Panc1 (cell line): ENCODE data around the gene TRMT10A. TPM values are rescaled to one million over a fixed set of nuclear protein-coding genes. Genes with fewer than 3 reads are reported as not detected.
"Not testable (repeated sequence)": the region's sequence is repeated elsewhere in the genome, so short reads cannot be mapped to it uniquely, and the experiment has no call there.

Experiments used
- ATAC-seq: fragments of 200-7000 bp; cut with Tn5 transposase; 2 replicates; pipeline ENCODE4 v1.9.1; 2020; ENCODE audit warnings: mild to moderate bottlenecking, moderate library complexity
- BruUV-seq: library from RNA; stranded (reverse); fragments of 400-500 nt; replicated peaks from 2 replicates; lab custom pipeline; 2021; lab: Mats Ljungman, UMichigan
- CTCF ChIA-PET: fragments of 300-600 bp; sonication (Branson Sonifier 250); formaldehyde crosslinking; loops from one replicate; lab custom pipeline; 2022; ENCODE audit warnings: antibody characterized with exemption; lab: Charles Lee
- POLR2A ChIA-PET: fragments of 300-600 bp; sonication (Branson Sonifier 250); formaldehyde crosslinking; loops from one replicate; lab custom pipeline; 2022; ENCODE audit warnings: antibody characterized with exemption; lab: Charles Lee
- DNase-seq: peaks from one replicate; pipeline ENCODE4 v3.0.0-alpha.2; 2010; ENCODE audit warnings: low read depth, low spot score
- H3K27ac ChIP-seq: 2 replicates; pipeline ENCODE4 v1.5.1; 2011; ENCODE audit warnings: mild to moderate bottlenecking, low read length, inconsistent platforms
- H3K27me3 ChIP-seq: fragments of 200-500 bp; sonication (Bioruptor generic); 2 replicates; pipeline ENCODE4 v1.6.0; 2014; ENCODE audit warnings: low read length, inconsistent platforms; ENCODE audit not compliant: control insufficient read depth, insufficient read depth
- H3K36me3 ChIP-seq: fragments of 200-500 bp; sonication (Bioruptor generic); 2 replicates; pipeline ENCODE4 v1.5.1; 2014; ENCODE audit warnings: inconsistent platforms, mild to moderate bottlenecking, low read length, moderate library complexity; ENCODE audit not compliant: control insufficient read depth, insufficient read depth
- H3K4me1 ChIP-seq: 2 replicates; pipeline ENCODE4 v1.5.1; 2011; ENCODE audit warnings: inconsistent platforms, mild to moderate bottlenecking, low read length, moderate library complexity; ENCODE audit not compliant: control insufficient read depth, insufficient read depth
- H3K4me3 ChIP-seq, 2 experiments: 2 replicates each; pipeline ENCODE4 v1.5.1; 2011 to 2012; ENCODE audit warnings: low read depth in 2 of 2, low read length in 2 of 2, mild to moderate bottlenecking in 2 of 2, inconsistent platforms in 1 of 2, moderate library complexity in 1 of 2
- H3K9me3 ChIP-seq: fragments of 200-500 bp; sonication (Bioruptor generic); 2 replicates; pipeline ENCODE4 v1.5.1; 2014; ENCODE audit warnings: low read depth, mild to moderate bottlenecking, inconsistent platforms, low read length, moderate library complexity; ENCODE audit not compliant: control insufficient read depth, insufficient read depth
- POLR2AphosphoS5 ChIP-seq: IDR thresholded peaks from 2 replicates; pipeline ENCODE4 v1.6.1; 2012; ENCODE audit warnings: mild to moderate bottlenecking, low read depth, low read length, moderate library complexity
- SIN3A ChIP-seq: IDR thresholded peaks from 2 replicates; pipeline ENCODE4 v1.6.1; 2012; ENCODE audit warnings: low read depth, mild to moderate bottlenecking, low read length, moderate library complexity, borderline replicate concordance; ENCODE audit not compliant: insufficient read depth
- TCF7L2 ChIP-seq: IDR thresholded peaks from 2 replicates; pipeline ENCODE4 v1.6.1; 2011; ENCODE audit warnings: mild to moderate bottlenecking, low read depth, low read length, inconsistent platforms
- in situ Hi-C: cut with HindIII; loops from 2 replicates; pipeline ENCODE4 v1.10.0; 2016; ENCODE audit warnings: low sequenced_read_pairs, low pct_unique_long_range_greater_than_20kb
- intact Hi-C: fragments of 100-400 bp; cut with micrococcal nuclease; formaldehyde crosslinking; loops from one replicate; pipeline ENCODE4 v1.10.0; 2022; ENCODE audit not compliant: unreplicated experiment
- total RNA-seq: library from RNA; stranded (reverse); gene quantifications from one replicate; pipeline ENCODE4 v1.2.1, GENCODE V29; 2021; ENCODE audit not compliant: unreplicated experiment
- TF ChIP-seq, protein P1 (sequence below), 2 experiments: IDR thresholded peaks; 2 replicates each; pipeline ENCODE4 v1.6.1; 2011 to 2012; ENCODE audit warnings: low read depth in 2 of 2, control low read depth in 1 of 2, low read length in 1 of 2, mild to moderate bottlenecking in 1 of 2, moderate library complexity in 1 of 2; ENCODE audit not compliant: insufficient read depth in 1 of 2
- TF ChIP-seq, protein P2 (sequence below): fragments of 450-650 bp; IDR thresholded peaks from 2 replicates; pipeline ENCODE4 v1.5.1; 2017; ENCODE audit warnings: mild to moderate bottlenecking

TRMT10A gene
- total RNA-seq, 1 experiment from 2014 or later: 1.4 TPM

DNA sequence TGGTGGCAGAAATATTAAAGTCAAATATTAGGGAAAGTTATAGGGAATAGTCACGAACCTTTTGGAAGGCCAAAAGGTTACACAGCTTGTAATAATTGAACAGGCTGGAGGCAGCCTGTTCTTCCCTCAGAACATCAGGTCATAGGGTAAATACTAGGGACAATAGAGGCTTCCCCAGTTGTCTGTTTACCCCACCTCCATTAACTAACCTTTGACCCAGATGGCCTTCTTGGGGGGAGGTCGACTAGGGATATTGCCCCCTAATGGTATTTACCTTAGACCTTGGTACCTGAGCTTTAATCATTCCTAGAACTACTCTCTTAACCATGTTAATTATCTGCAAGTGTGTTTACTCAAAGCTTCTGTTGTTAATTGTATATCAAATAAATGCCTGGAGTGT is 27.0 kb downstream of the TRMT10A start:
- H3K27ac ChIP-seq: no peak overlapping the region
- intact Hi-C loops (no loop called here), in situ Hi-C loops (no loop called here)
- H3K27me3 ChIP-seq: no peaks in the 10 kb centered on the region
- no peaks in the 10 kb centered on the region for H3K4me1 ChIP-seq
- ChIA-PET CTCF (no interaction called here), POLR2A (no interaction called here)
- BruUV-seq: no TSS peak
- ATAC-seq: no peak
- H3K4me3 ChIP-seq: no peak overlapping the region
- H3K36me3 ChIP-seq: no peaks in the 10 kb centered on the region
- no peaks in the 10 kb centered on the region for H3K9me3 ChIP-seq
- TF ChIP-seq, protein P1, sequence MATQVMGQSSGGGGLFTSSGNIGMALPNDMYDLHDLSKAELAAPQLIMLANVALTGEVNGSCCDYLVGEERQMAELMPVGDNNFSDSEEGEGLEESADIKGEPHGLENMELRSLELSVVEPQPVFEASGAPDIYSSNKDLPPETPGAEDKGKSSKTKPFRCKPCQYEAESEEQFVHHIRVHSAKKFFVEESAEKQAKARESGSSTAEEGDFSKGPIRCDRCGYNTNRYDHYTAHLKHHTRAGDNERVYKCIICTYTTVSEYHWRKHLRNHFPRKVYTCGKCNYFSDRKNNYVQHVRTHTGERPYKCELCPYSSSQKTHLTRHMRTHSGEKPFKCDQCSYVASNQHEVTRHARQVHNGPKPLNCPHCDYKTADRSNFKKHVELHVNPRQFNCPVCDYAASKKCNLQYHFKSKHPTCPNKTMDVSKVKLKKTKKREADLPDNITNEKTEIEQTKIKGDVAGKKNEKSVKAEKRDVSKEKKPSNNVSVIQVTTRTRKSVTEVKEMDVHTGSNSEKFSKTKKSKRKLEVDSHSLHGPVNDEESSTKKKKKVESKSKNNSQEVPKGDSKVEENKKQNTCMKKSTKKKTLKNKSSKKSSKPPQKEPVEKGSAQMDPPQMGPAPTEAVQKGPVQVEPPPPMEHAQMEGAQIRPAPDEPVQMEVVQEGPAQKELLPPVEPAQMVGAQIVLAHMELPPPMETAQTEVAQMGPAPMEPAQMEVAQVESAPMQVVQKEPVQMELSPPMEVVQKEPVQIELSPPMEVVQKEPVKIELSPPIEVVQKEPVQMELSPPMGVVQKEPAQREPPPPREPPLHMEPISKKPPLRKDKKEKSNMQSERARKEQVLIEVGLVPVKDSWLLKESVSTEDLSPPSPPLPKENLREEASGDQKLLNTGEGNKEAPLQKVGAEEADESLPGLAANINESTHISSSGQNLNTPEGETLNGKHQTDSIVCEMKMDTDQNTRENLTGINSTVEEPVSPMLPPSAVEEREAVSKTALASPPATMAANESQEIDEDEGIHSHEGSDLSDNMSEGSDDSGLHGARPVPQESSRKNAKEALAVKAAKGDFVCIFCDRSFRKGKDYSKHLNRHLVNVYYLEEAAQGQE (IDR thresholded peaks at IDR 0.05; ENCODE audit: insufficient read depth in 1 of 2, low read depth in 2 of 2, low read length in 1 of 2): no peak
- TF ChIP-seq TCF7L2 (no peak), SIN3A (no peak), POLR2AphosphoS5 (no peak)
- TF ChIP-seq, protein P2, sequence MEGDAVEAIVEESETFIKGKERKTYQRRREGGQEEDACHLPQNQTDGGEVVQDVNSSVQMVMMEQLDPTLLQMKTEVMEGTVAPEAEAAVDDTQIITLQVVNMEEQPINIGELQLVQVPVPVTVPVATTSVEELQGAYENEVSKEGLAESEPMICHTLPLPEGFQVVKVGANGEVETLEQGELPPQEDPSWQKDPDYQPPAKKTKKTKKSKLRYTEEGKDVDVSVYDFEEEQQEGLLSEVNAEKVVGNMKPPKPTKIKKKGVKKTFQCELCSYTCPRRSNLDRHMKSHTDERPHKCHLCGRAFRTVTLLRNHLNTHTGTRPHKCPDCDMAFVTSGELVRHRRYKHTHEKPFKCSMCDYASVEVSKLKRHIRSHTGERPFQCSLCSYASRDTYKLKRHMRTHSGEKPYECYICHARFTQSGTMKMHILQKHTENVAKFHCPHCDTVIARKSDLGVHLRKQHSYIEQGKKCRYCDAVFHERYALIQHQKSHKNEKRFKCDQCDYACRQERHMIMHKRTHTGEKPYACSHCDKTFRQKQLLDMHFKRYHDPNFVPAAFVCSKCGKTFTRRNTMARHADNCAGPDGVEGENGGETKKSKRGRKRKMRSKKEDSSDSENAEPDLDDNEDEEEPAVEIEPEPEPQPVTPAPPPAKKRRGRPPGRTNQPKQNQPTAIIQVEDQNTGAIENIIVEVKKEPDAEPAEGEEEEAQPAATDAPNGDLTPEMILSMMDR: no peak
- DNase-seq: no peak

DNA sequence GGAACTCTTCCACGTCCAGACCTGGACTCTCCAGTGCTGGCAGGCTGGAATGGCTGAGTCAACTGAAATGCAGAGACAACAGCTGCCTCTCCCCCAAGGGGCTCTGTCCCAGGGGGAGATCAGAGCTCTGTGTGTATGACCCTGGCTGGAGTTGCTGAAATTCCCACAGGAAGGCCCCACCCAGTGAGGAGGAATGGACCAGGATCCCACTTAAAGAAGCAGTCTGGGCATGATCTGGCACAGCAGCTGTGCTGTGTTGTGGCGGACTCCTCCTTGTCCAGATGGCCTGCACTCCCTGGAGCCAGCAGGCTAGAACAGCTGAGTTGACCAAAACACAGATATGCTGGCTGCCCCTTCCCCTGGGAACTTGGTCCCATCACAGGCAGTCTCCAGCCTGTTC is 27.6 kb downstream of the TRMT10A start:
- intact Hi-C loops: no loop called here

DNA sequence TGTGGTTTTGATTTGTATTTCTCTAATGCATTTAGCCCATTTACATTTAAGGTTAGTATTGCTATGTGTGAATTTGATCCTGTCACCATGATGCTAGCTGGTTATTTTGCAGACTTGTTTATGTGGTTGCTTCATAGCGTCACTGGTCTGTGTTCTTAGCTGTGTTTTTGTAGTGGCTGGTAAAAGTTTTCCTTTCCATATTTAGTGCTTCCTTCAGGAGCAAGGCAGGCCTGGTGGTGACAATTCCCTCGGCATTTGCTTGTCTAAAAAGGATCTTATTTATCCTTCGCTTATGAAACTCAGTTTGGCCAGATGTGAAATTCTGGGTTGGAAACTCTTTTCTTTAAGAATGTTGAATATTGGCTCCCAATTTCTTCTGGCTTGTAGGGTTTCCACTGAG is 29.1 kb downstream of the TRMT10A start:
- DNase-seq, CTCF ChIA-PET, H3K27ac ChIP-seq, ATAC-seq, H3K36me3 ChIP-seq, H3K27me3 ChIP-seq, in situ Hi-C loops, H3K4me1 ChIP-seq, BruUV-seq, H3K4me3 ChIP-seq, POLR2A ChIA-PET, intact Hi-C loops, H3K9me3 ChIP-seq: not testable (repeated sequence)

More for the DNA sequence above, 27.6 kb downstream of the TRMT10A start:
- no TSS peak for BruUV-seq
- ChIA-PET CTCF (no interaction called here), POLR2A (no interaction called here)
- H3K36me3 ChIP-seq: no peaks in the 10 kb centered on the region
- no peaks in the 10 kb centered on the region for H3K4me1 ChIP-seq
- in situ Hi-C loops: no loop called here
- no peak overlapping the region for H3K27ac ChIP-seq
- no peak for DNase-seq
- no peak overlapping the region for H3K4me3 ChIP-seq
- TF ChIP-seq, protein P1 (IDR thresholded peaks at IDR 0.05; ENCODE audit: insufficient read depth in 1 of 2, low read depth in 2 of 2, low read length in 1 of 2): no peak
- TF ChIP-seq, protein P2: no peak
- TF ChIP-seq POLR2AphosphoS5 (no peak), SIN3A (no peak), TCF7L2 (no peak)
- H3K9me3 ChIP-seq: no peaks in the 10 kb centered on the region
- ATAC-seq: no peak
- no peaks in the 10 kb centered on the region for H3K27me3 ChIP-seq
